Measurements from ENCODE around the gene HMGN4. TPM values are rescaled to one million over a fixed set of nuclear protein-coding genes. Genes with fewer than 3 reads are reported as not detected.
A peak's percentile ranks its signal among the peaks of the same experiment; 100 is the strongest.

Gene HMGN4
- total and polyA plus RNA-seq, 9 of the 15 experiments (the other 6 are each of a cell fraction or from before 2014, with no cell fraction given), result 35.4 to 134 (median 94.1) TPM

DNA sequence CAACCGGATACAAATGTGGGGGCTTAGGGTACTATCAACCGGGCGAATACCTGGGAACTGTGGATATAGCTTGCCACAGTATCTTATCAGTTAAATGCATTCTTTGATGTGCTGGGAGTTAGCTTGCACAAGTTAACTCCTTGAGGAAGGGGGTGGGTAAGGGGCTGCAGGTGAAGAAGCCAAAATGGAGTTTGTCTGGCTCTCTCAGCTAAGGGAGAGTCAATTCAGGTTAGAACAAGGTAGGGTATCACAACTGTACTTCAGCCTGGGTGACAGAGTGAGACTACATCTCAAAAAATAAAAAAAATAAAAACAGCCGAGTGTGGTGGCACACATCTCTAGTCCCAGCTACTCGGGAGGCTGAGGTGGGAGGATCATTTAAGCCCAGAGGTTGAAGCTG lies 46.6 kb upstream of the HMGN4 start (continued):
- TF ChIP-seq ZNF707 (CRISPR knock-in tag; conservative IDR thresholded peaks at IDR 0.05) (no peak), PCBP2 (IDR thresholded peaks at IDR 0.05; ENCODE audit: low read depth, low read length, poor library complexity, severe bottlenecking) (no peak), PML (IDR thresholded peaks at IDR 0.05; ENCODE audit: low read length) (no peak), FOSL1 (tag; conservative IDR thresholded peaks at IDR 0.05) (no peak), RAD21 (CRISPR knock-in tag; conservative IDR thresholded peaks at IDR 0.05 in 1 of 2, IDR thresholded peaks at IDR 0.05 in 1 of 2) (no peak), TSC22D4 (tag; IDR thresholded peaks at IDR 0.05) (no peak), RB1 (IDR thresholded peaks at IDR 0.05; ENCODE audit: low read depth) (no peak), ZNF445 (CRISPR knock-in tag; IDR thresholded peaks at IDR 0.05; ENCODE audit: low read depth) (no peak), TEAD1 (CRISPR knock-in tag; IDR thresholded peaks at IDR 0.05) (peak in 1 of 2 experiments; percentile 63; a peak in 1 of 4 replicates), BRCA1 (IDR thresholded peaks at IDR 0.05) (no peak), BRCA1 (CRISPR knock-in tag; IDR thresholded peaks at IDR 0.05) (no peak), SRSF3 (IDR thresholded peaks at IDR 0.05; ENCODE audit: insufficient read depth, low read length) (no peak), SRSF9 (IDR thresholded peaks at IDR 0.05; ENCODE audit: borderline replicate concordance, low read depth, low read length) (no peak), CGGBP1 (CRISPR knock-in tag; IDR thresholded peaks at IDR 0.05) (no peak), PHTF2 (CRISPR knock-in tag; IDR thresholded peaks at IDR 0.05) (no peak), SETDB1 (IDR thresholded peaks at IDR 0.05; ENCODE audit: low read length) (no peak), PRMT5 (CRISPR knock-in tag; IDR thresholded peaks at IDR 0.05) (no peak), RBM39 (optimal IDR thresholded peaks at IDR 0.05; ENCODE audit: low read depth, low read length) (no peak), HIVEP1 (CRISPR knock-in tag; IDR thresholded peaks at IDR 0.05) (no peak), PRPF4 (IDR thresholded peaks at IDR 0.05; ENCODE audit: insufficient read depth, low read depth, low read length, poor library complexity, severe bottlenecking) (no peak), EHMT2 (IDR thresholded peaks at IDR 0.05) (no peak), KAT7 (CRISPR knock-in tag; IDR thresholded peaks at IDR 0.05; ENCODE audit: borderline replicate concordance) (no peak), ZNF347 (CRISPR knock-in tag; IDR thresholded peaks at IDR 0.05; ENCODE audit: low read depth) (no peak)
- TF ChIP-seq, protein P1, sequence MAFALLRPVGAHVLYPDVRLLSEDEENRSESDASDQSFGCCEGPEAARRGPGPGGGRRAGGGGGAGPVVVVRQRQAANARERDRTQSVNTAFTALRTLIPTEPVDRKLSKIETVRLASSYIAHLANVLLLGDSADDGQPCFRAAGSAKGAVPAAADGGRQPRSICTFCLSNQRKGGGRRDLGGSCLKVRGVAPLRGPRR (CRISPR knock-in tag; IDR thresholded peaks at IDR 0.05), result no peak
- TF ChIP-seq, protein P2, sequence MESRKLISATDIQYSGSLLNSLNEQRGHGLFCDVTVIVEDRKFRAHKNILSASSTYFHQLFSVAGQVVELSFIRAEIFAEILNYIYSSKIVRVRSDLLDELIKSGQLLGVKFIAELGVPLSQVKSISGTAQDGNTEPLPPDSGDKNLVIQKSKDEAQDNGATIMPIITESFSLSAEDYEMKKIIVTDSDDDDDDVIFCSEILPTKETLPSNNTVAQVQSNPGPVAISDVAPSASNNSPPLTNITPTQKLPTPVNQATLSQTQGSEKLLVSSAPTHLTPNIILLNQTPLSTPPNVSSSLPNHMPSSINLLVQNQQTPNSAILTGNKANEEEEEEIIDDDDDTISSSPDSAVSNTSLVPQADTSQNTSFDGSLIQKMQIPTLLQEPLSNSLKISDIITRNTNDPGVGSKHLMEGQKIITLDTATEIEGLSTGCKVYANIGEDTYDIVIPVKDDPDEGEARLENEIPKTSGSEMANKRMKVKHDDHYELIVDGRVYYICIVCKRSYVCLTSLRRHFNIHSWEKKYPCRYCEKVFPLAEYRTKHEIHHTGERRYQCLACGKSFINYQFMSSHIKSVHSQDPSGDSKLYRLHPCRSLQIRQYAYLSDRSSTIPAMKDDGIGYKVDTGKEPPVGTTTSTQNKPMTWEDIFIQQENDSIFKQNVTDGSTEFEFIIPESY (CRISPR knock-in tag; IDR thresholded peaks at IDR 0.05), result no peak
- TF ChIP-seq, protein P3, sequence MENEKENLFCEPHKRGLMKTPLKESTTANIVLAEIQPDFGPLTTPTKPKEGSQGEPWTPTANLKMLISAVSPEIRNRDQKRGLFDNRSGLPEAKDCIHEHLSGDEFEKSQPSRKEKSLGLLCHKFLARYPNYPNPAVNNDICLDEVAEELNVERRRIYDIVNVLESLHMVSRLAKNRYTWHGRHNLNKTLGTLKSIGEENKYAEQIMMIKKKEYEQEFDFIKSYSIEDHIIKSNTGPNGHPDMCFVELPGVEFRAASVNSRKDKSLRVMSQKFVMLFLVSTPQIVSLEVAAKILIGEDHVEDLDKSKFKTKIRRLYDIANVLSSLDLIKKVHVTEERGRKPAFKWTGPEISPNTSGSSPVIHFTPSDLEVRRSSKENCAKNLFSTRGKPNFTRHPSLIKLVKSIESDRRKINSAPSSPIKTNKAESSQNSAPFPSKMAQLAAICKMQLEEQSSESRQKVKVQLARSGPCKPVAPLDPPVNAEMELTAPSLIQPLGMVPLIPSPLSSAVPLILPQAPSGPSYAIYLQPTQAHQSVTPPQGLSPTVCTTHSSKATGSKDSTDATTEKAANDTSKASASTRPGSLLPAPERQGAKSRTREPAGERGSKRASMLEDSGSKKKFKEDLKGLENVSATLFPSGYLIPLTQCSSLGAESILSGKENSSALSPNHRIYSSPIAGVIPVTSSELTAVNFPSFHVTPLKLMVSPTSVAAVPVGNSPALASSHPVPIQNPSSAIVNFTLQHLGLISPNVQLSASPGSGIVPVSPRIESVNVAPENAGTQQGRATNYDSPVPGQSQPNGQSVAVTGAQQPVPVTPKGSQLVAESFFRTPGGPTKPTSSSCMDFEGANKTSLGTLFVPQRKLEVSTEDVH (IDR thresholded peaks at IDR 0.05; ENCODE audit: low read depth, partially characterized antibody), result no peak

All from K562 (cell line).